DLD1 (cell line): Measurements from ENCODE around the gene TRPC4.
"Not testable (repeated sequence)": the region's sequence is repeated elsewhere in the genome, so short reads cannot be mapped to it uniquely, and the experiment has no call there.

Experiments
- in situ Hi-C: cut with HindIII; loops from 2 replicates; pipeline ENCODE4 v1.10.0; 2017; ENCODE audit warnings: low sequenced_read_pairs

Gene TRPC4

GRCh38 chr13:37835392-37835791 lies 34.2 kb downstream of the TRPC4 start:
- in situ Hi-C loops = no loop called here

GRCh38 chr13:37833411-37833810 lies 36.2 kb downstream of the TRPC4 start:
- in situ Hi-C loops = no loop called here

- in situ Hi-C loops = no loop called here
Measured at GRCh38 chr13:37816276-37816675, 53.3 kb downstream of the TRPC4 start.

- in situ Hi-C loops = no loop called here
Measured at GRCh38 chr13:37811441-37811840, 58.1 kb downstream of the TRPC4 start.

GRCh38 chr13:37806666-37807065 lies 62.9 kb downstream of the TRPC4 start:
- in situ Hi-C loops = no loop called here

- in situ Hi-C loops = no loop called here
Measured at GRCh38 chr13:37797631-37798030, 71.9 kb downstream of the TRPC4 start.

GRCh38 chr13:37796795-37797194 lies 72.8 kb downstream of the TRPC4 start:
- in situ Hi-C loops = not testable (repeated sequence)

- in situ Hi-C loops = no loop called here
Measured at GRCh38 chr13:37795326-37795725, 74.2 kb downstream of the TRPC4 start.

- in situ Hi-C loops = no loop called here
Measured at GRCh38 chr13:37791699-37792098, 77.9 kb downstream of the TRPC4 start.

- in situ Hi-C loops = no loop called here
Measured at GRCh38 chr13:37788346-37788745, 81.2 kb downstream of the TRPC4 start.

- in situ Hi-C loops = no loop called here
Measured at GRCh38 chr13:37777676-37778075, 91.9 kb downstream of the TRPC4 start.

GRCh38 chr13:37775871-37776270 lies 93.7 kb downstream of the TRPC4 start:
- in situ Hi-C loops = no loop called here

- in situ Hi-C loops = no loop called here
Measured at GRCh38 chr13:37772644-37773043, 96.9 kb downstream of the TRPC4 start.

- in situ Hi-C loops = no loop called here
Measured at GRCh38 chr13:37769545-37769944, 100.0 kb downstream of the TRPC4 start.

- in situ Hi-C loops = no loop called here
Measured at GRCh38 chr13:37769078-37769477, 100.5 kb downstream of the TRPC4 start.

GRCh38 chr13:37766502-37766901 lies 103.1 kb downstream of the TRPC4 start:
- in situ Hi-C loops = no loop called here

GRCh38 chr13:37755349-37755748 lies 114.2 kb downstream of the TRPC4 start:
- in situ Hi-C loops = no loop called here

- in situ Hi-C loops = no loop called here
Measured at GRCh38 chr13:37753776-37754175, 115.8 kb downstream of the TRPC4 start.

- in situ Hi-C loops = no loop called here
Measured at GRCh38 chr13:37752146-37752545, 117.4 kb downstream of the TRPC4 start.

- in situ Hi-C loops = no loop called here
Measured at GRCh38 chr13:37751025-37751424, 118.5 kb downstream of the TRPC4 start.

GRCh38 chr13:37748913-37749312 lies 120.7 kb downstream of the TRPC4 start:
- in situ Hi-C loops = no loop called here

- in situ Hi-C loops = no loop called here
Measured at GRCh38 chr13:37747071-37747612, 122.4 kb downstream of the TRPC4 start.

- in situ Hi-C loops = no loop called here
Measured at GRCh38 chr13:37741536-37741935, 128.0 kb downstream of the TRPC4 start.
